ENCODE data around the gene RAB20.

DNA sequence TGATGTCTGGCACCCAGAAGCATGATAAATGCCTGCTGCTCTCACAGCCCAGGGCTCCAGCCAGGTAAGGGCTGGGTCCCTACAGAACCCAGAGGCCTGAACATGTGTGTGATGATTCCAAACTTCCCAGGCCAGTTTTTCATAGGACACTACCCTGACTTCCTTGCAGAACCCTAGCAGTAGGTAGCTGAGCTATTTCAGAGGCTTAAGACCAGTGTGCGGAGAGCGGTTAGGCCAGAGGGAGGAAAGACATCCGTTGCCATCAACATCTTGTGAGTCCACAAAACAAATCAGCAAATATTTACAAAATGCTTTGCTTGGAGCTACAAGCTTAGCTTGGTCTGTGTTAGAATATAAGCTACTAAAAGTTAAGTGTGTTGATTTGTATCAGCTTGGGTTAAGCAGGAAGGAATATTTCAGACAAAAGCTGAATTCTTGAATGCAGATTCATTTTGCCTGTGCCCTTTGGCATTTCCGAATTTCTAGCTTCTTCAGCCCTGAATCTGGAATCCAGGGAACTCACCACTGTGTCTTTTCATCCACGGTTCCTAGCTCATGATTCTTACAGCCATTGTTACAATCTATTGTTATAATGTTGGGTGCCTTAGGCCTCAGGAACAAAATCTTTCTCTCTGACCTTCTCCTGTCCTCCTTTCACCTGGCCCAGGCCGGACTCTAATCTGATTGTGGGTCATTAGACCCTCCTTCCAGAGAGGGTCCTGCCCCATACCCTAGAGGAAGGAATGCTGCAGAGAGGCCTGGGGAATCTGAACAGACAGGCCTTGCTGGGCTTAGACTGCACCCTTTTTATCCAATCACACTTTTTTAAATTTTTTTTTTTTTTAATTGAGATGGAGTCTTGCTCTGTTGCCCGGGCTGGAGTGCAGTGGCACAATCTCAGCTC, 12.4 kb downstream of the RAB20 start:
- TF ChIP-seq, protein P1, sequence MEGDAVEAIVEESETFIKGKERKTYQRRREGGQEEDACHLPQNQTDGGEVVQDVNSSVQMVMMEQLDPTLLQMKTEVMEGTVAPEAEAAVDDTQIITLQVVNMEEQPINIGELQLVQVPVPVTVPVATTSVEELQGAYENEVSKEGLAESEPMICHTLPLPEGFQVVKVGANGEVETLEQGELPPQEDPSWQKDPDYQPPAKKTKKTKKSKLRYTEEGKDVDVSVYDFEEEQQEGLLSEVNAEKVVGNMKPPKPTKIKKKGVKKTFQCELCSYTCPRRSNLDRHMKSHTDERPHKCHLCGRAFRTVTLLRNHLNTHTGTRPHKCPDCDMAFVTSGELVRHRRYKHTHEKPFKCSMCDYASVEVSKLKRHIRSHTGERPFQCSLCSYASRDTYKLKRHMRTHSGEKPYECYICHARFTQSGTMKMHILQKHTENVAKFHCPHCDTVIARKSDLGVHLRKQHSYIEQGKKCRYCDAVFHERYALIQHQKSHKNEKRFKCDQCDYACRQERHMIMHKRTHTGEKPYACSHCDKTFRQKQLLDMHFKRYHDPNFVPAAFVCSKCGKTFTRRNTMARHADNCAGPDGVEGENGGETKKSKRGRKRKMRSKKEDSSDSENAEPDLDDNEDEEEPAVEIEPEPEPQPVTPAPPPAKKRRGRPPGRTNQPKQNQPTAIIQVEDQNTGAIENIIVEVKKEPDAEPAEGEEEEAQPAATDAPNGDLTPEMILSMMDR (IDR thresholded peaks at IDR 0.05; ENCODE audit: insufficient read depth, low read depth, low read length) = no peak
- no peak for TF ChIP-seq EZH2 (IDR thresholded peaks at IDR 0.05; ENCODE audit: insufficient read depth, low read length)

Data from astrocyte (in vitro differentiated cells and primary cell).